B cell (primary cell): ENCODE data around the gene APLN. TPM values are rescaled to one million over a fixed set of nuclear protein-coding genes. Genes with fewer than 3 reads are reported as not detected.

Experiments used
- ATAC-seq: fragments of 200-7000 bp; cut with Tn5 transposase; one replicate; pipeline ENCODE4 v1.10.0; 2021; ENCODE audit warnings: low read depth, mild to moderate bottlenecking, moderate number of reproducible peaks, moderate library complexity
- CTCF ChIA-PET: fragments of 350-600 bp; sonication (Branson Sonifier 250); formaldehyde crosslinking; loops from one replicate; lab custom pipeline; 2021; ENCODE audit warnings: antibody characterized with exemption, inconsistent platforms; lab: Charles Lee
- POLR2A ChIA-PET: fragments of 350-600 bp; sonication (Branson Sonifier 250); formaldehyde crosslinking; loops from one replicate; lab custom pipeline; 2021; ENCODE audit warnings: antibody characterized with exemption; lab: Charles Lee
- DNase-seq: peaks from one replicate; pipeline ENCODE4 v3.0.0; 2013
- H2AFZ ChIP-seq: 2 replicates; pipeline ENCODE4 v1.6.1; 2012; ENCODE audit warnings: mild to moderate bottlenecking, low read depth, low read length; ENCODE audit not compliant: insufficient read depth, poor library complexity, severe bottlenecking
- H3K27ac ChIP-seq, 2 donors: 1 replicate in 1 of 2; 2 replicates in 1 of 2; pipeline ENCODE4 v1.5.1; 2012 to 2013; ENCODE audit warnings: low read length in 2 of 2, mild to moderate bottlenecking in 2 of 2, moderate library complexity in 1 of 2
- H3K27me3 ChIP-seq, 4 experiments: fragments of 200-600 bp in 1 of 4; sonication (generic) in 1 of 4; replicated peaks in 1 of 4; 1 replicate in 2 of 4; 2 replicates in 2 of 4; pipeline versions ENCODE4 v1.6.1 to v1.7.0; 2013 to 2016; ENCODE audit warnings: low read length in 3 of 4, mild to moderate bottlenecking in 2 of 4, mixed read lengths in 1 of 4, moderate library complexity in 1 of 4; ENCODE audit not compliant: insufficient read depth in 4 of 4, control insufficient read depth in 3 of 4; ENCODE audit errors: control extremely low read depth in 1 of 4
- H3K36me3 ChIP-seq, 2 experiments: replicated peaks in 1 of 2; 1 replicate in 1 of 2; 2 replicates in 1 of 2; pipeline versions ENCODE4 v1.6.1 to v1.7.1; 2013; ENCODE audit warnings: low read length in 1 of 2; ENCODE audit not compliant: insufficient read depth in 2 of 2, control insufficient read depth in 1 of 2; ENCODE audit errors: control extremely low read depth in 1 of 2, extremely low read depth in 1 of 2
- H3K4me1 ChIP-seq, 2 donors: fragments of 200-600 bp in 1 of 2; sonication (generic) in 1 of 2; 1 replicate in 1 of 2; 2 replicates in 1 of 2; pipeline versions ENCODE4 v1.5.1 to v1.6.1; 2013 to 2017; ENCODE audit warnings: low read length in 2 of 2; ENCODE audit not compliant: control insufficient read depth in 2 of 2, insufficient read depth in 2 of 2
- H3K4me2 ChIP-seq: replicated peaks from 2 replicates; pipeline ENCODE3; 2012; ENCODE audit warnings: mild to moderate bottlenecking, low read depth, low read length; ENCODE audit not compliant: poor library complexity, severe bottlenecking
- H3K4me3 ChIP-seq, 5 experiments: fragments of 200-600 bp in 1 of 5; sonication (generic) in 1 of 5; 1 replicate in 3 of 5; 2 replicates in 2 of 5; pipeline versions ENCODE4 v1.5.1 to v1.7.0; 2011 to 2016; ENCODE audit warnings: low read length in 4 of 5, mild to moderate bottlenecking in 4 of 5, low read depth in 2 of 5, control low read depth in 1 of 5, moderate library complexity in 1 of 5; ENCODE audit not compliant: insufficient read depth in 1 of 5; ENCODE audit errors: control extremely low read depth in 1 of 5, extremely low read depth in 1 of 5
- H3K79me2 ChIP-seq: fragments of 200-600 bp; sonication (generic); one replicate; pipeline ENCODE4 v1.6.0; 2016; ENCODE audit warnings: low read length; ENCODE audit not compliant: control insufficient read depth, insufficient read depth
- H3K9ac ChIP-seq: fragments of 200-600 bp; sonication (generic); 2 replicates; pipeline ENCODE4 v1.6.1; 2017; ENCODE audit warnings: mild to moderate bottlenecking, low read length, moderate library complexity
- H3K9me3 ChIP-seq, 3 donors: one replicate each; pipeline versions ENCODE4 v1.6.1 to v1.7.1; 2013; ENCODE audit warnings: low read length in 2 of 3; ENCODE audit not compliant: control insufficient read depth in 2 of 3, insufficient read depth in 1 of 3; ENCODE audit errors: control extremely low read depth in 1 of 3
- H4K20me1 ChIP-seq: 2 replicates; pipeline ENCODE4 v1.6.0; 2012; ENCODE audit warnings: mild to moderate bottlenecking, low read length; ENCODE audit not compliant: insufficient read depth, control insufficient read depth, poor library complexity, severe bottlenecking
- H3K27ac Mint-ChIP-seq: one replicate; pipeline ENCODE4 v1.8.0; 2021; ENCODE audit warnings: mixed read lengths
- H3K27me3 Mint-ChIP-seq: one replicate; pipeline ENCODE4 v1.8.0; 2021; ENCODE audit warnings: mixed read lengths
- H3K4me1 Mint-ChIP-seq: one replicate; pipeline ENCODE4 v1.8.0; 2021; ENCODE audit warnings: mixed read lengths
- H3K4me3 Mint-ChIP-seq: one replicate; pipeline ENCODE4 v1.8.0; 2021; ENCODE audit warnings: mixed read lengths
- H3K9me3 Mint-ChIP-seq: one replicate; pipeline ENCODE4 v1.8.0; 2022; ENCODE audit warnings: mixed read lengths; ENCODE audit not compliant: insufficient read depth
- EZH2 ChIP-seq: IDR thresholded peaks from 2 replicates; pipeline ENCODE4 v1.6.1; 2012; ENCODE audit warnings: borderline replicate concordance, low read depth, mild to moderate bottlenecking, moderate library complexity, low read length; ENCODE audit not compliant: insufficient read depth, poor library complexity, severe bottlenecking
- WGBS: methylation state at CpG from one replicate; pipeline ENCODE4 v1.1.5; 2013; ENCODE audit warnings: missing lambda C conversion rate; ENCODE audit not compliant: insufficient coverage; 5-methylcytosine and 5-hydroxymethylcytosine counted together
- intact Hi-C: fragments of 100-400 bp; cut with micrococcal nuclease; formaldehyde crosslinking; loops from one replicate; pipeline ENCODE4 v1.10.0; 2022
- polyA plus RNA-seq: library from polyadenylated mRNA; depleted of rRNA; stranded (reverse); fragments of >200 nt; gene quantifications from 2 replicates; pipeline ENCODE4 v1.2.3, GENCODE V29; 2012
- total RNA-seq, 2 donors: library from RNA; stranded (reverse); fragments of 120-200 nt in 1 of 2; gene quantifications; 1 replicate in 1 of 2; 2 replicates in 1 of 2; pipeline versions ENCODE4 v1.2.3 to v1.2.4, GENCODE V29; 2013 to 2022
- TF ChIP-seq, protein P1 (sequence below): fragments of 200-600 bp; IDR thresholded peaks from one replicate; pipeline ENCODE4 v1.8.0; 2022; ENCODE audit warnings: antibody characterized with exemption, mild to moderate bottlenecking

APLN gene
- total and polyA plus RNA-seq, 2 donors (not counting 1 experiment from before 2014, with no cell fraction given), result not detected

DNA sequence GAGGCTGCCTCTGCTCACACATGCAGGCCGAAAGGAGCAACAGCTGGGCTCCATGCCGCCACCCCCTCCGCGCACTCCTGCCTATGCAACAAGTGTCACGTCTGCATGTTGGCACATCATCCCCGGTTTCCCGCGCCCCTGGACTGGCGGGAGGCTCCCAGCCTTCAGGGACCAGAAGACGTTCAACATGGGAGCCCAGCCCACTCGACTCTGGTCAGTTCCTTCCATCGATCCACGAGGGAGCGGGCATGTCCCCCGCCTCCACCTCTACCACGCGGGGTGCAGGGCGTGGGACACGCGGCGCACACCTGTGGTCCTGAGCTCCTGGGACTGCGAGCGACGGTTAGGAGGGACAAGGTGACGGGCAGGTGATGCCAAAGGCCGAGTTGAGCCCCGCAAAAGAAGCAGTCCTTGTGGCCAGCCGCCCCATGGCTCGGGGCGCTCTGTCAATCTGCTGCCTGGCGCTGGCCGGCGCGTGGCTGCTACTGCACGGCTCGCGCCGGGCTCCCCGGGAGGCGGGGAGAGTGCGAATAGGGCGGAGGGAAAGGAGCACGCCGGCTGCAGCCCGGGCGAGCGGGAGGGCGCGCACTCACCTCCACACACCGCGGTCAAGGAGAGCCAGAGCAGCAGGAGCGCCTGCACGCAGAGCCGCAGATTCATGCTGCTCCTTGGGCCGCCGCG lies 645 bp downstream of the APLN start:
- Histone ChIP-seq H3K9ac (peak overlapping the region; percentile 51), H3K36me3 (no peaks in the 10 kb centered on the region), H3K4me3 (peak overlapping the region in 4 of 5 experiments; percentile 24 to 55 (median 42)), H3K27me3 (peaks cover 0 to 27% (median 5%) of the 10 kb centered on the region in 4 experiments), H3K4me2 (peak overlapping the region; percentile 83), H3K9me3 (no peaks in the 10 kb centered on the region), H3K27ac (no peak overlapping the region), H2AFZ (peak overlapping the region; percentile 60), H4K20me1 (no peaks in the 10 kb centered on the region), H3K79me2 (no peaks in the 10 kb centered on the region), H3K4me1 (peaks cover 19% of the 10 kb centered on the region in 2 donors)
- WGBS, result 3% methylated on average over 38 of the region's 57 CpGs
- DNase-seq, result peak; percentile 32
- no peaks in the 10 kb centered on the region for H3K9me3 Mint-ChIP-seq
- peak; percentile 45 for ATAC-seq
- ChIA-PET POLR2A (no interaction called here), CTCF (interaction anchor here (0.8 to 5.9 kb wide), 3 partner anchors 24 to 169 kb away, joined by 3 to 28 read pairs (median 4); no protein-coding TSS in a partner anchor)
- no peak overlapping the region for H3K27ac Mint-ChIP-seq
- peaks cover 5% of the 10 kb centered on the region for H3K27me3 Mint-ChIP-seq
- intact Hi-C loops, result no loop called here
- H3K4me1 Mint-ChIP-seq, result peaks cover 15% of the 10 kb centered on the region
- peak overlapping the region; percentile 79 for H3K4me3 Mint-ChIP-seq
- no peak for TF ChIP-seq EZH2
- TF ChIP-seq, protein P1, sequence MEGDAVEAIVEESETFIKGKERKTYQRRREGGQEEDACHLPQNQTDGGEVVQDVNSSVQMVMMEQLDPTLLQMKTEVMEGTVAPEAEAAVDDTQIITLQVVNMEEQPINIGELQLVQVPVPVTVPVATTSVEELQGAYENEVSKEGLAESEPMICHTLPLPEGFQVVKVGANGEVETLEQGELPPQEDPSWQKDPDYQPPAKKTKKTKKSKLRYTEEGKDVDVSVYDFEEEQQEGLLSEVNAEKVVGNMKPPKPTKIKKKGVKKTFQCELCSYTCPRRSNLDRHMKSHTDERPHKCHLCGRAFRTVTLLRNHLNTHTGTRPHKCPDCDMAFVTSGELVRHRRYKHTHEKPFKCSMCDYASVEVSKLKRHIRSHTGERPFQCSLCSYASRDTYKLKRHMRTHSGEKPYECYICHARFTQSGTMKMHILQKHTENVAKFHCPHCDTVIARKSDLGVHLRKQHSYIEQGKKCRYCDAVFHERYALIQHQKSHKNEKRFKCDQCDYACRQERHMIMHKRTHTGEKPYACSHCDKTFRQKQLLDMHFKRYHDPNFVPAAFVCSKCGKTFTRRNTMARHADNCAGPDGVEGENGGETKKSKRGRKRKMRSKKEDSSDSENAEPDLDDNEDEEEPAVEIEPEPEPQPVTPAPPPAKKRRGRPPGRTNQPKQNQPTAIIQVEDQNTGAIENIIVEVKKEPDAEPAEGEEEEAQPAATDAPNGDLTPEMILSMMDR, result no peak
